Psoas muscle (tissue), 8 donors: ENCODE data around the gene SUMO2. TPM values are rescaled to one million over a fixed set of nuclear protein-coding genes. Genes with fewer than 3 reads are reported as not detected.
A peak's percentile ranks its signal among the peaks of the same experiment; 100 is the strongest.

Experiments used
- ATAC-seq, 4 donors: fragments of 200-7000 bp; cut with Tn5 transposase; one replicate each; pipeline ENCODE4 v1.9.1; 2020; ENCODE audit warnings: moderate library complexity in 3 of 4, mild to moderate bottlenecking in 2 of 4
- DNase-seq, 2 donors: peaks; one replicate each; pipeline ENCODE4 v3.0.0-alpha.2; 2020
- H3K27ac ChIP-seq: fragments of 200-600 bp; one replicate; pipeline ENCODE4 v1.8.0; 2022
- H3K27me3 ChIP-seq, 3 donors: fragments of 200-600 bp in 1 of 3; one replicate each; pipeline versions ENCODE4 v1.6.1 to v1.8.0; 2013 to 2022; ENCODE audit warnings: low read length in 2 of 3, mild to moderate bottlenecking in 2 of 3, moderate library complexity in 1 of 3; ENCODE audit not compliant: insufficient read depth in 3 of 3
- H3K36me3 ChIP-seq, 2 donors: fragments of 200-600 bp in 1 of 2; one replicate each; pipeline versions ENCODE4 v1.6.1 to v1.8.0; 2013 to 2022; ENCODE audit warnings: low read depth in 1 of 2, mild to moderate bottlenecking in 1 of 2, moderate library complexity in 1 of 2; ENCODE audit not compliant: insufficient read depth in 1 of 2
- H3K4me1 ChIP-seq: fragments of 200-600 bp; one replicate; pipeline ENCODE4 v1.8.0; 2022
- H3K4me3 ChIP-seq: fragments of 200-600 bp; one replicate; pipeline ENCODE4 v1.8.0; 2022; ENCODE audit warnings: mild to moderate bottlenecking
- H3K9me3 ChIP-seq: fragments of 200-600 bp; one replicate; pipeline ENCODE4 v1.8.0; 2022
- WGBS, 3 donors: extraction: QIAGEN DNeasy Blood & Tissue Kit; methylation state at CpG; one replicate each; pipeline versions ENCODE4 v1.1.6 to v1.1.7; 2013; 5-methylcytosine and 5-hydroxymethylcytosine counted together
- intact Hi-C, 2 donors: fragments of 100-400 bp; cut with DNase I; formaldehyde crosslinking; loops; one replicate each; pipeline versions ENCODE4 v1.11.0 to v1.14.2; 2022
- polyA plus RNA-seq, 3 donors: library from polyadenylated mRNA; stranded (reverse); fragments of 200-250 nt; gene quantifications; one replicate each; pipeline ENCODE4 v1.2.3, GENCODE V29; 2013
- total RNA-seq, 4 donors: library from RNA; stranded (reverse); fragmentation: NEBNext Ultra II Directional in 2 of 4; extraction: Animal tissue kit (Norgen Biotek cat#: 25700) in 2 of 4; gene quantifications; one replicate each; pipeline versions ENCODE4 v1.2.1 to v1.2.4, GENCODE V29; 2021 to 2023
- TF ChIP-seq, protein P1 (sequence below): fragments of 200-600 bp; IDR thresholded peaks from one replicate; pipeline ENCODE4 v1.8.0; 2022; ENCODE audit warnings: antibody characterized with exemption
- donor health status: healthy with polysubstance abuse.
- donor health status: DM: no; HTN: no; CAD: no; lungs with moderate emphysema.
- donor health status: Bipolar disorder and iron deficiency.
- donor health status: healthy.
- donor health status: DM: yes; HTN: yes; CAD: no.
- donor health status: DM: no; HTN: no; CAD: no.
- donor health status: DM: no; HTN: no; CAD: no.
- donor health status: DM: yes; HTN: yes; CAD: no.

Gene SUMO2
- total and polyA plus RNA-seq, 7 donors = 50.1 to 203 (median 161) TPM

DNA sequence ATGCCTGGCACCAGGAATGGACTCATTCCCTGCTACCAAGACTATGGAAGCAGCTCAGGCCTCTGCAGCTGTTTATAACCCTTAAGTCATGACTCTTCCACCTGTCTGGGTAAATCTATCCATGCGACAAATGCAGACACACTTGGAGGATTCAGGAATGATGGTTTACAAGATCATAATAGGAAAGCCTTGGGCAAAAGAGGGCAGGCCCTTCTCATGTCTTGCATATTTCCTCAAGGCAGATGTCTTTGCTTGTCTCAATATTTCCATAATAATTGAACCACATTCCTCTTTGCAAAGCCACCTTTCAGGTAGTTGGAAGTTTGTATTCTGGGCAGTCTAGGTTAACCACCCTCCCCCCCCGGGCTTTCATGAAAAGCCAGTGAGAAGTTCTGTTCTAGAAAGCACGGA is 27.6 kb downstream of the SUMO2 start:
- H3K27ac ChIP-seq = peak overlapping the region; percentile 92
- intact Hi-C loops = no loop called here
- TF ChIP-seq, protein P1, sequence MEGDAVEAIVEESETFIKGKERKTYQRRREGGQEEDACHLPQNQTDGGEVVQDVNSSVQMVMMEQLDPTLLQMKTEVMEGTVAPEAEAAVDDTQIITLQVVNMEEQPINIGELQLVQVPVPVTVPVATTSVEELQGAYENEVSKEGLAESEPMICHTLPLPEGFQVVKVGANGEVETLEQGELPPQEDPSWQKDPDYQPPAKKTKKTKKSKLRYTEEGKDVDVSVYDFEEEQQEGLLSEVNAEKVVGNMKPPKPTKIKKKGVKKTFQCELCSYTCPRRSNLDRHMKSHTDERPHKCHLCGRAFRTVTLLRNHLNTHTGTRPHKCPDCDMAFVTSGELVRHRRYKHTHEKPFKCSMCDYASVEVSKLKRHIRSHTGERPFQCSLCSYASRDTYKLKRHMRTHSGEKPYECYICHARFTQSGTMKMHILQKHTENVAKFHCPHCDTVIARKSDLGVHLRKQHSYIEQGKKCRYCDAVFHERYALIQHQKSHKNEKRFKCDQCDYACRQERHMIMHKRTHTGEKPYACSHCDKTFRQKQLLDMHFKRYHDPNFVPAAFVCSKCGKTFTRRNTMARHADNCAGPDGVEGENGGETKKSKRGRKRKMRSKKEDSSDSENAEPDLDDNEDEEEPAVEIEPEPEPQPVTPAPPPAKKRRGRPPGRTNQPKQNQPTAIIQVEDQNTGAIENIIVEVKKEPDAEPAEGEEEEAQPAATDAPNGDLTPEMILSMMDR = no peak
- ATAC-seq (peak; percentile 48 to 78 (median 62)), DNase-seq (no peak)
- peak overlapping the region; percentile 82 for H3K4me3 ChIP-seq
- WGBS, 3 donors = 61 to 69% (median 62%) methylated on average over 3 of the region's 3 CpGs
- H3K9me3 ChIP-seq = no peaks in the 10 kb centered on the region
- peaks cover 23% of the 10 kb centered on the region for H3K4me1 ChIP-seq
- H3K27me3 ChIP-seq = no peaks in the 10 kb centered on the region
- H3K36me3 ChIP-seq = peaks cover 0 to 9% of the 10 kb centered on the region in 2 donors

GRCh38 chr17:75154195-75155106 is 28.3 kb downstream of the SUMO2 start, which contains the start of gene JPT1:
JPT1 (minus strand) TSS chr17:75154512; CDS start chr17:75154397, 115 bp downstream.
- ATAC-seq (peak; percentile 98 to 99 (median 98)), DNase-seq (peak; percentile 97 to 99)
- H3K27me3 ChIP-seq = no peaks in the 10 kb centered on the region
- H3K36me3 ChIP-seq = peaks cover 0 to 3% of the 10 kb centered on the region in 2 donors
- no peaks in the 10 kb centered on the region for H3K9me3 ChIP-seq
- 1 to 2% (median 1%) methylated on average over 47 to 67 of the region's 67 CpGs for WGBS, 3 donors
- peaks cover 22% of the 10 kb centered on the region for H3K4me1 ChIP-seq
- intact Hi-C loops = no loop called here
- TF ChIP-seq, protein P1 = no peak
- peak within 1 kb of the TSS; percentile 92 for H3K27ac ChIP-seq
- H3K4me3 ChIP-seq = peak within 1 kb of the TSS; percentile 82

DNA sequence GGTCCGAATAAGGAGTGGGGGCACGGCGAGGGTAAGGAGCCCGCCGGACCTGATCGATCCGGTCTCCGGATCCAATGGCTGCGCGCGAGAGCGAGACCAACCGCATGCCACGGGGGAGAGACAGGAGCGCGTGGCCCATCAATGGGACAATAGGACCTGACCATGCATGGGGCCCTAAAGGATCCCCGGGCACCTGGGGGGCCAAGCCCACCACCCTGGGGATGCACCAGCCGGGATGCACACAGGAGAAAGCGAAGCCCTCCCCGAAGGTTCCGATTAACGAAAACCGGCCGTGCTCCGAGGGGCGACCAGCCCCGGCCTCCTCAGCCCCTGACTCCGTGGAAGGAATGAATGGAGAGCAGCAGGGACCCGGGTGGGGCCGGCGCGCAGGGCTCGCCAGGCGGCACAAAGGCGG is 29.0 kb downstream of the SUMO2 start:
- no peak for ATAC-seq

DNA sequence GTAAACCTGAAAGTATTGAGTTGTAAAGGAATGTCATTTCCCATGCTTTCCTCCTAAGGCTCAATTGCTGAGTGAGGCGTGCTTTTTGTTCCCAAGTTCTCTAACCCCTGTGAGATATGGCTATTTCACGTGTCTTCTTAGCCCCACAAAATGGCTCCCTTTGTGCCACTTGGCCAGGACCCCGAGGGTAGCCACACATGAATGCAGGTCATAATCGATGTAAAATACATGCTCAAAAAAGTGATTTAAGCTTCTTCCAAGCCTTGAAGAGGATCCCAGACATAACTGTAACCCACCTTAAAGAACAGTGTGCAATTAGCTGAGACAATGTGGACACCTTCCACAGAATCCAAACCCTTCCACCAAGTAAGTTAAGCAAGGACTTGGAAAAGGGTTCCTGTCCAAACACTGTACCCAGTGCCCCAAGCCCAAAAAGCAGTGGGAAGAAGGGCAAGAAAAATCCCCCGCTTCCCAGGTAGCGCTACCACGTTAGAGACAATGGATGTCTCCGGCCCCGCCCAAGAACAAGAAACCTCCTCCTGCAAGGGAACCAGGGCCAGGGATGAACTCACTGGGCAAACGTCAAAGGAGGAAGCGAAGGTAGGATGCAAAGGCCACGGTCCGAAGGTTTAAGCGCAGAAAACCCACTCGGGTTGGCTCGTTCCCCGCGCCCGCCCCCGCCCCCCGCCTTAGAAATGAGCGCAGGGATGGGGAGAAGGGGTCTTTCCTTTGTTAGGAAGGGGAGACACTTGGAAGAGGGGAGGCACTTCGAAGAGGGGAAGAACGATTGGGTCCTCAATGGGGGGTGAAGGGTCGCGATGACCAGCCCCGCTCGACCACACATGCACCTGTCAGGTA is 29.6 kb downstream of the SUMO2 start:
- Histone ChIP-seq H3K36me3 (peaks cover 1 to 6% of the 10 kb centered on the region in 2 donors), H3K27ac (no peak overlapping the region), H3K4me3 (peak overlapping the region; percentile 82), H3K9me3 (no peaks in the 10 kb centered on the region), H3K27me3 (no peaks in the 10 kb centered on the region), H3K4me1 (peaks cover 22% of the 10 kb centered on the region)
- intact Hi-C loops = no loop called here
- TF ChIP-seq, protein P1 = no peak
- WGBS, 3 donors = 9 to 11% (median 10%) methylated on average over 28 of the region's 28 CpGs
- DNase-seq (peak in 1 of 2 donors; percentile 46), ATAC-seq (no peak)

More for the DNA sequence above, 29.0 kb downstream of the SUMO2 start:
- DNase-seq = peak in 1 of 2 donors; percentile 54
- Histone ChIP-seq H3K4me3 (peak overlapping the region; percentile 82), H3K27ac (peak overlapping the region; percentile 92), H3K9me3 (no peaks in the 10 kb centered on the region), H3K4me1 (peaks cover 22% of the 10 kb centered on the region), H3K36me3 (no peaks in the 10 kb centered on the region), H3K27me3 (no peaks in the 10 kb centered on the region)
- intact Hi-C loops = no loop called here
- TF ChIP-seq, protein P1 = no peak
- WGBS, 3 donors = 0 to 1% (median 0%) methylated on average over 35 of the region's 35 CpGs
